ENCODE measurements around the gene ZNF501.

The ZNF501 gene

GRCh38 chr3:44729384-44729910, at the start of gene ZNF501:
Gene ZNF501 (plus strand): TSS chr3:44729635. CDS start chr3:44734422, 4,787 bp downstream.
- in situ Hi-C loops (cut with HindIII; ENCODE audit: low sequenced_read_pairs), result no loop called here

DNA sequence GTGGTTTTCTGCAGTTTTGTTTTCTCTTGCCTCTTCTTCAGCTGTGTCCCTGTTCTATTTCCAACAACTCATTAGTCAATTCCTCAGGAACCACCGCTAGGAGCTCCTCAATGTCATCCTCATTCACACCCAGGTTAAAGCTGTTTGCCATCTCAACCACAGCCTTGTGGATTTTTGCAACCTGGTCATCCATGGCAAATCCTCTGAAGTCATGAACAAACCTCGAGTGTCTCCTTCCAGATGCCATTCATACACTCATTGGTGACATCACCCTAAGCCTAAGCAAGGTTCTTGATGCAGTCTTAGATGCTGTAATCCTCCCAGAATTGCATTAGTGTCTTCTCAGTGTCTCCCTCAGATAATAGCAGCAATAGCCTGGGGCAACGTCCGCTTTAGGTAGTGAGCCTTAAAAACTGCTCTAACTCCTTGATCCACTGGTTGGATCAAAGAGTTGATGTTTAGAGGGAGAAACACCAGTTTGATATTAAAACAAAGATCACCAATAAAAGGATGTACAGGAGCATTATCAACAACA, 48.4 kb upstream of the ZNF501 start:
- in situ Hi-C loops (cut with HindIII; ENCODE audit: low sequenced_read_pairs), result loop anchor here (5.0 kb wide), 1 partner anchor 36 kb away; no protein-coding TSS in a partner anchor

- in situ Hi-C loops (cut with HindIII; ENCODE audit: low sequenced_read_pairs), result loop anchor here (5.0 kb wide), 1 partner anchor 35 kb away; no protein-coding TSS in a partner anchor
Measured at GRCh38 chr3:44682182-44682896, 47.1 kb upstream of the ZNF501 start.

DNA sequence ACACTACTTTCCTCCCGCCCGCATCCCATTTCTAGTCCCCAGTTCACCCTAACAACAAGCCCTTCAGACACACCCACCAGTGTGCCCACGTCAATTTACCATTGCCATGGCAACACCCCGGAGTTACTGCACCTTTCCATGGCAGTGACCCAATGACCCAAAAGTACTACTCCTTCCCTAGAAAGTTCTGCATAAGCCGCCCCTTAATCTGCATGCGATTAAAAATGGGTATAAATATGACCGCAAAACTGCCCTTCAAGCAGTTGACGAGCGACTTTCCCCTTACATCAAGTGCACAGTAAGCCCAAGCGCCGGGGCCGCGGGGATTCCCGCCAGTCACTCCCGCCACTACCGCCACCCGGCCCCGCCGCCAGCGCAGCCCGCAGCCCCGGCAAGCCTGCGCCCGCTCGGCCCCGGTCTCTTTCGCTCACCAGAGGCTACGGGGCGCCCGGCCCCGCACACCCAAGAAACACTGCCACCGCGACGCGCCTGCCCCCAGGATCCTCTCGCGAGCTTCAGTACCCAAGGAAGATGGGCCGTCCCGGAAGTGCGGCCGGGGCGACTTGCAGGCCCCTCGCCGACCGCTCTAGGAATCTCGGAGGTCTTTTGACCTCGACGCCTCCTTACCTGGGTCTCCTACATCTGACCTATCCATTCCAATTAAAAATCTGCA, 44.2 kb upstream of the ZNF501 start:
- in situ Hi-C loops (cut with HindIII; ENCODE audit: low sequenced_read_pairs), result no loop called here

DNA sequence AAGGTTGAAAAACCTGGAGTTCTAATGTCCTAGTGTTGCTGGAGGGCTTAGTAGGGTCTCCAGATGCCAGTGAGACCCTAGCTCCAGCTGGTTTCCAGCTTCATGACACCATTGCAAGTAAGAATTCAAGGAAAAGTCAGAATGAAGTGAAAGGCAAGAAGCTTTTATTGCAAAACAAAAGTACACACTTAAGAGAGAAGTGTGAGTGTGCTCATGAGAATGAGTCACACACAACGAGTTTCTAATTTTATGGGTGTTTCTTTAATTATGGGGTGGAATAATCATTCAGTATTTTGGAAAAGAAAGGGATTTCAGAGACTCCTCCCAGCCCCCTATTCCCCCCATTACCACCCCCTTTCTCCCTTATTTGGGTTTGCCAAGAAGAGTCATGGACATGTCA, 41.5 kb upstream of the ZNF501 start:
- in situ Hi-C loops (cut with HindIII; ENCODE audit: low sequenced_read_pairs), result no loop called here

- in situ Hi-C loops (cut with HindIII; ENCODE audit: low sequenced_read_pairs), result no loop called here
Measured at GRCh38 chr3:44712455-44713075, 16.9 kb upstream of the ZNF501 start, which contains the start of gene ZNF502. Gene ZNF502 (plus strand): TSS chr3:44712660. CDS start chr3:44720262, 7,602 bp downstream.

DNA sequence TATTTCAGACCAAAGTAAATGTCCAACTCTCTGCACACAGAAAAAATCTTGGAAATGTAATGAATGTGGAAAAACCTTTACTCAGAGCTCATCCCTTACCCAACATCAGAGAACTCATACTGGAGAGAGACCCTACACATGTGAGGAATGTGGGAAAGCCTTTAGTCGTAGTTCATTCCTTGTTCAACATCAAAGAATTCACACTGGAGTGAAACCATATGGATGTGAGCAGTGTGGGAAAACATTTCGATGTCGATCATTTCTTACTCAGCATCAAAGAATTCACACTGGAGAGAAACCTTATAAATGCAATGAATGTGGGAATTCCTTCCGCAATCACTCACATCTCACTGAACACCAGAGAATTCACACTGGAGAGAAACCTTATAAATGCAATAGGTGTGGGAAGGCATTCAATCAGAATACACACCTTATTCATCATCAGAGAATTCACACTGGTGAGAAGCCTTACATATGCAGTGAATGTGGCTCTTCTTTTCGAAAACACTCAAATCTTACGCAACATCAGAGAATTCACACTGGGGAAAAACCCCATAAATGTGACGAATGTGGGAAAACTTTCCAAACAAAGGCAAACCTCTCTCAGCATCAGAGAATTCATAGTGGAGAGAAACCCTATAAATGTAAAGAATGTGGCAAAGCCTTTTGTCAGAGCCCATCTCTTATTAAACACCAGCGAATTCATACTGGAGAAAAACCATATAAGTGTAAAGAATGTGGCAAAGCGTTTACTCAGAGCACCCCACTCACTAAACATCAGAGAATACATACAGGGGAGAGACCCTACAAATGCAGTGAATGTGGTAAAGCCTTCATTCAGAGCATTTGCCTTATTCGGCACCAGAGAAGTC, 8.0 kb upstream of the ZNF501 start:
- in situ Hi-C loops (cut with HindIII; ENCODE audit: low sequenced_read_pairs), result loop anchor here (5.0 kb wide), 1 partner anchor 81 kb away; no protein-coding TSS in a partner anchor

- in situ Hi-C loops (cut with HindIII; ENCODE audit: low sequenced_read_pairs), result loop anchor here (5.0 kb wide), 1 partner anchor 80 kb away; no protein-coding TSS in a partner anchor
Measured at GRCh38 chr3:44722103-44722401, 7.4 kb upstream of the ZNF501 start.

DNA sequence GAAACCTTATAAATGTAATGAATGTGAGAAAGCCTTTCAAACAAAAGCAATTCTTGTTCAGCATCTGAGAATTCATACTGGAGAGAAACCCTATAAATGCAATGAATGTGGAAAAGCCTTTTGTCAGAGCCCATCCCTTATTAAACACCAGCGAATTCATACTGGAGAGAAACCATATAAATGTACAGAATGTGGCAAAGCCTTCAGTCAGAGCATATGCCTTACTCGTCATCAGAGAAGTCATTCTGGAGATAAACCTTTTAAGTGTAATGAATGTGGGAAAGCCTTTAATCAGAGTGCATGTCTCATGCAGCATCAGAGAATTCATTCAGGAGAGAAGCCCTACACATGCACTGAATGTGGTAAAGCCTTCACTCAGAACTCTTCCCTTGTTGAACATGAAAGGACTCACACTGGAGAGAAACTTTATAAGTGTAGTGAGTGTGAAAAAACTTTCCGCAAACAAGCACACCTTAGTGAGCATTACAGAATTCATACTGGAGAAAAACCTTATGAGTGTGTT, 5.3 kb downstream of the ZNF501 start:
- in situ Hi-C loops (cut with HindIII; ENCODE audit: low sequenced_read_pairs), result loop anchor here (5.0 kb wide), 1 partner anchor 102 kb away; no protein-coding TSS in a partner anchor

GRCh38 chr3:44761101-44761423, 31.6 kb downstream of the ZNF501 start:
- in situ Hi-C loops (cut with HindIII; ENCODE audit: low sequenced_read_pairs), result no loop called here

DNA sequence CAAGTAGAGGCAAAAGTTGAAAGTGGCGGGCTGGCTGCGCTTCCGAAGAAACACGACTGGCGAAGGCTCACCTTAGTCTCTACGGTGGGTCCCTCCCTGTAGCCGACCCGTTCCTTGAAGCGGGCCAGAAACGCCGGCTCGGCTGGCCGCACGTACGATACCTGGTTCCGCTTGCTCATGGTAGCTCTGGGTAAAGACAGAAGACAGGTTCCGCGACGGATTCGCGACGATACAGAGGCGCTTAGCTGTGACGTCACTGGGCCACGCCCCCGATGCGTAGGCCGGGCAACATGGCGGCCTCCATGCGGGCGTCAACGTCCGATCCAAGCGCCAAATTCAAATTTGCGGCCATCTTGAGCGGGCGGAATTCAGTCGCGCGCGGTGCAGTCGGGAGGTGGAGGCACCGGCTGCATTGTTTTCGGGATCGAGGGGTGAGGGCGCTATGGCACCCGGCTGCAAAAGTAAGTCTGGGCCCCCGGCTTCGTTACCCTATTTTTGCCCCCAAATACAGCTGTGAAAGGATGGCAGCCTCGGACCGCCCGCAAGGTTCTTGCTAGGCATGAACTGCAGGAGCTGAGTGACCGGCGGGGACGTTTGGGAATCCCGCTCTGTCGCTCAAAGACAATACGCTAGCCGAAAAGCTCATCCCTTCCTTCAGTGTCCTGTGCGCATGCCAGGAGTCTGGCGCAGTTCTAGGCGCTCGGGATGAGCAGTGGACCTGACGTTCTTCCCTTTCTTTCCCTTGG, 32.2 kb downstream of the ZNF501 start, which contains the start of the genes KIAA1143 and KIF15:
Gene KIAA1143 (minus strand): TSS at position 196 of the 746 bp plus-strand sequence. CDS start 17 bp downstream, at position 179.
Gene KIF15 (plus strand): TSS at position 371 of the 746 bp plus-strand sequence. CDS start 72 bp downstream, at position 443.
- in situ Hi-C loops (cut with HindIII; ENCODE audit: low sequenced_read_pairs), result no loop called here

GRCh38 chr3:44762170-44762677, 32.8 kb downstream of the ZNF501 start:
- in situ Hi-C loops (cut with HindIII; ENCODE audit: low sequenced_read_pairs), result no loop called here

GRCh38 chr3:44762690-44763089, 33.3 kb downstream of the ZNF501 start:
- in situ Hi-C loops (cut with HindIII; ENCODE audit: low sequenced_read_pairs), result no loop called here

- in situ Hi-C loops (cut with HindIII; ENCODE audit: low sequenced_read_pairs), result no loop called here
Measured at GRCh38 chr3:44764248-44764647, 34.8 kb downstream of the ZNF501 start.

DNA sequence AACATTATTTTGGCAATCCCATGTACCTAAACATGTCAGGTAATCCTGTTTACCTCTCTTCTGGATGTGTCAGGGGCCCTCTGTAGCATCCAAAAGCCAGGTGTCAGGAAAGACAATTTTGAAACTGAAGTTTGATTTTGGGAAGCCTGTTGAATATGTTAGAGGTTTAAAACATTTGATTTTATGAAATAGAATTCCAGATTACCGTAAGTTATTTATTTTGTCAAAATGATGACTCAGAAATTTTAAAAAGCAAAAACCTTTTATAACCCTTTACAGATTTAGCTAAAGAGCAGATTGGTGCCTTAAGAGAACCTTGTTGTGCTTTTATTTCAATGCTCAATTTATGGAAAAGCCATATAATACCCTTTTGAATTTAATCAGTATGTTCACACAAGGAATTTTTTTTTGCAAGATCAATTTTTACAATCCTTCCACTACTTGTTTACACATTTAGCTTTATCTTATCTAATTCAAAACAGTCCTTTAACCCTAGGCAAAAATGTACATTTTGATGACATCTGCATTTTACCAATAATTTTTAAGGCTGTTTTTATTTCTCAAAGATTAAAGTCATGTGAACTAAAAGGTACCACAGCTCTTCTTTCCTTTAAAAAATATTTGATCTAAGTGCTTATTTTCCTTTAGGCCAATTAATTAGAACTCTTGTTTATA, 42.1 kb downstream of the ZNF501 start:
- in situ Hi-C loops (cut with HindIII; ENCODE audit: low sequenced_read_pairs), result no loop called here

DNA sequence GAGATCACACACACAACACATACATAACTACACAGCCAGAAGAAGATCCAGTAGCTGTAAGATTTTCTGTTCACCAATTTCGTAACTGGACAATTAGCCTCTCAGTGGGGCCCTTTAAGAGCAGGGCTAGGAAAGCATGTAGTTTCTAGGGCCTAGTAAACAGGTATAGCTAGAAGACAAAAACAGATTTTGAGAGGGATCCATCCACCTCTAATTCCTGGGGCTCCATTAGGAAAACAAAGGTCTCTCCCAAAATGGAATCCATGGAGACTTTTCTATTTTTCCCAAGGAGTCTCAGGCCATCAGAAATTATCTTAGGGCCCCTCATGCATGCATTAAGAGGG, 42.6 kb downstream of the ZNF501 start:
- in situ Hi-C loops (cut with HindIII; ENCODE audit: low sequenced_read_pairs), result no loop called here

DNA sequence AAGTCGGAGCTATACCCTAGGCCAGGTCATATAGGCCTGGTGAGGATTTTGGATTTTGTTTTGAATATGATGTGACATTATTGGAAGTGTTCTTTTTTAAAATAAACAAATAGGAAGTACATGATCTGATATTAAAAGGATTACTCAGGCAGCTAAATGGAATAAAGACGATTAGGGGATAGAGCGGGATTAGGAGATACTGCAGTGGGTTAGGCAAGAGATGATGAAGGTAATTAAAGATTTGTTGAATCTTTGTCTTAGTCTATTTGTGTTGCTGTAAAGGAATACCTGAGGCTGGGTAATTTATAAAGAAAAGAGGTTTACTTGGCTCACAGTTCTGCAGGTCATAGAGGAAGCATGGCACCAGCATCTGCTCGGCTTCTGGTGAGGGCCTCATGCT, 53.5 kb downstream of the ZNF501 start:
- in situ Hi-C loops (cut with HindIII; ENCODE audit: low sequenced_read_pairs), result no loop called here

All from endothelial cell of hepatic sinusoid (primary cell).